HG03342 (cell line): ENCODE data around the gene TRIM65.
"Not testable (repeated sequence)": the region's sequence is repeated elsewhere in the genome, so short reads cannot be mapped to it uniquely, and the experiment has no call there.

Source experiments
- ATAC-seq: cut with Tn5 transposase; IDR thresholded peaks from one replicate; pipeline ENCODE4 v1.9.1; 2021; ENCODE audit warnings: mild to moderate bottlenecking, moderate library complexity; ENCODE audit not compliant: unreplicated experiment

Gene TRIM65

GRCh38 chr17:75854881-75855309 lies 41.9 kb downstream of the TRIM65 start:
- no peak for ATAC-seq

GRCh38 chr17:75854101-75854748 lies 42.5 kb downstream of the TRIM65 start:
- no peak for ATAC-seq

DNA sequence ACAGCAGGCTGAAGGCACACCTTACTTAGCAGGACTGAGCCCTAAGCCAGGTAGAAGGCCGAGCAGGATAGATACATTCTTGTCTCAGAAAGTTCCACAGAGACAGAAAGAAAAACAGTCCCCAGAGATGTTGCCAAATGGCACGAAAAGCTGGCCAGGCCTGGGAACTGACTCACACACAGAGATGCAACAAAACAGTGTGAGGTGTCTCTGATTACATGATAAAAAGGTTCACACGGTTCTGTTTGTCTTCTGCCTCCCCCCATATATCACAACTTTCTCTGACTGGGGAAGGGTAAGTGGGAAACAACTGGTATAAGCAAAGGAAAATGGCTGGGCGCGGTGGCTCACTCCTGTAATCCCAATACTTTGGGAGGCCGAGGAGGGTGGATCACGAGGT lies 43.3 kb downstream of the TRIM65 start:
- no peak for ATAC-seq

GRCh38 chr17:75851693-75851991 lies 45.1 kb downstream of the TRIM65 start:
- not testable (repeated sequence) for ATAC-seq

DNA sequence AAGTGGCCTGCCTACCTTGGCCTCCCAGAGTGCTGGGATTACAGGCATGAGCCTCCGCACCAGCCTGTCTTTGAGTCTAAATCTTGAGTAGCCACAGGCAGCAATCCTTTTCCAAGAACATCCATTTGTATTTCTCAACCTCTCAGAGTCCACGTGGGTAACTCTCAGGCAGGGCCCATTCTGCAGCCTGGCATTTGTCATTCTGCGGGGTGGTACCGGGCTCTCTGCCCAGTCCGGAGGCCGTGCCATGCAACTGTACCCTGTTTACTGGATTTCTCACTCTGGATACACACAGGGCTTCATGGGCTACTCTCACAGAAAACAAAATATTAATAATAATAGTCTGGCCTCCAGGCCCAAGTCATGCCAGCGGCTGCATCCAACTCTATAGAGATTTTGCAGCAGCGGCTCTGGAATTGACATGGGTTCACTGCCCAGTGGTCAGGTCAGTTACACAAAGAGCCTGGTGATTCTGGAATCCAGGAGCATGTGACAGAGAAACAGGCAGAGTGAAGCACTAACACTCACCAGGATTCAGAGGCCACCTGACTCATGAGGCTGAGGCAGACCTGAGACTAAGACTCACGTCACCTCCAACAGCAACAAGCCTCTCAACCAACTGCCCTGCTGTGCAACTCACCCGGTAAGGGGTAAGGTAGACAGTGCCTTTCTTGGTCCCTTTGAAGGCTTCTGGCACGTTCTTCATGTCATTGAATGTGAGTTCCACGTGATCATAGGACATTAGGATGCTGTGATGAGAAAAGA lies 45.6 kb downstream of the TRIM65 start:
- no peak for ATAC-seq

DNA sequence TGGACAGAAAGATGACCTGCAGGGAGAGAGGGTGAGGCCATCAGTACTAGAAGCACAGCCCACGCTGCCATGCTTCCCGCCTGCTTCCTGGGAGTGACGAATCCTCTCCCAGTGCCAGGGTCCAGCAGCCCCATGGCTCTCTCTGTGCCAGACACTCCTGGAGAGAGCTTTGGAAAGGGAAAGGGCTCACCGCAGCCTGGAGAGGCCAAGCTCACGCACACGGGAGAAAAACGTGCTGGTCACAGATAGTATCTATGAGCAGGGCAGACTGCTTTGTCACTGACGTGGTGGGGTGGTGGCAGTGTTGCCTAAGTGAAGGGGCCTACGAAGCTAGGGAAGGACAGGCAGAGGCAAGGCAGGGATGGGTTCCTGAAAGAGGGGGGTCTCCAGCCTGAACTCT lies 47.0 kb downstream of the TRIM65 start:
- no peak for ATAC-seq

GRCh38 chr17:75849279-75849646 lies 47.5 kb downstream of the TRIM65 start:
- ATAC-seq: no peak

- ATAC-seq: no peak
These were observed 48.0 kb downstream of the TRIM65 start for GRCh38 chr17:75848523-75849278.

GRCh38 chr17:75847614-75848522 lies 48.9 kb downstream of the TRIM65 start:
- no peak for ATAC-seq

DNA sequence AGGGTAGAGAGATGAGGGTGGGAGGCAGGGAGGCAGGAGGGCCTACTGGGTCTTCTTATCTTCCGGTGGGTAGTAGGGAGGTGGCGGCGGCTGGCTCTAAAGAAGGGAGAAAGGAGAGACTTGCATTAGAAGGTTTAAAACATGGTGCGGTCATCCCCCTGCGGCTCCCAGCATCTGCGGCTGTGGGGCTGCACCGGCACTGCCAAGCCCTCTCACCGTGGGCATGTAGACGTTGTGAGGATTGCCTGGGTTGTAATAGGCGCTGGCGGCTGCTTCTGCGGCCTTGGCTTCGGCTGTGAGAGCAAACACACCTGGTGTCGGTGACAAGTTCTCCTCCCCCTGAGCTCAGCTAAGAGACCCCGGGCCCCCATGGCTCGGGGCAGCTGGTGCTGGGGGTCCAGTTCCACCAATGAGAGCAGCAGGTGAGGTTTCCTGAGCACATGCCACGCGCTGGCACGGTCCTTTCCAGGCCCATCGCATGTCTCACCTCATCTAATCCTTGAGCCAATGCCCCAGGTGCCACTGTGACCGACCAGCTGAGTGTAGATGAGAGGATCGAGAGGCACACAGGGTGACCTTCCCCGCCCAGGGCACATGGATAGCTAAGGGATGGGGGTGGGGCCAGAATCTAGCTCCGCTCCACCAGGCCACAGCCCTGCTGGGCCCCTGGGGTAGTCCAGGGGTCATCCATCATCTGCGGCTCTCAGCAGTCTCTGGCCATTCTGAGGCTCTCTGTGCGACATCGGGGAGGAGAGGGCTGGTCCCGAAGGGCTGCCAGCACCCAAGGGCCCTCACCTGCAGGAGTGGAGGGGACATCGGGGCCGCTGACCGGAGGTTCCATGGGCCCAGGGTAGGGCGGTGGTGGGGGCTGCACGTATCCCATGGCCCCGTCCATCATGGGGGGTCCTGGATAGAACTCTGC lies 49.8 kb downstream of the TRIM65 start:
- no peak for ATAC-seq

DNA sequence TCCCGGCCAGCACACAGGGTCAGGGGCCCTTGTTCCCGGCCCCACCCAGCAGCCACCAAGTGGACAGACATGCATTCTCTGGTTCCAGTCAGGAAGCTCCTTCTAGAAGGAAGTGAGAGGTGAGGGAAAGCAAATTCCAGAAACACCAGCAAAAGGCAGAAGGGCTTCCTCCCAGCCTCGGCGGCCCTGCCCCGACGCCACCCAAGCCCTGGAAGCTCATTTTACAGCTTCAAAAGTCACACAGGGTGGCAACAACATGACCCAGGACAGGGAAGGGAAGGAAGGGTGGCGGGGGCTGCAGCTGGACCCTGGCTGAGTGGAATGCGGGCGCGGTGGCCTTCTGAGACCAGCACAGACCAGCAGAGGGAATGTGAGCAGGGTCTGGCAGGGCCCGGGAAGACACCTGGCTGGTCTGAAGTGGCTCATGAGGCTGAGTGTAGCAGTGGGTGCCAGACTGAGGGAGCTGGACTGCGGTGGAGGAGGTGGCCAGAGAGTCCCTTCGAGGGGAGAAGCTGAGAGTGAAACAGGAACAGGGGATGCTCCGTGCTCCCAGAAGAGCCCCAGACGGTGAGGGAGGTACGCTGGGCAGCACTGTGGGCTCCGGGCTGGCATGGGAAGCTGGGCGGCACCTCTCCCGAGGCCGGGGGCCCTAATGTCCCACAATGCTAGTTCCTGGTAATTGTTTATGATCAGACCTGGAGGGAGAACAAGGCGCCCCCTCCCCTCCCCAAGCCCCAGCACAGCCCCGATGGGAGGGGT lies 50.6 kb downstream of the TRIM65 start:
- ATAC-seq: no peak

GRCh38 chr17:75845058-75845711 lies 51.6 kb downstream of the TRIM65 start:
- ATAC-seq: peak; percentile 72

DNA sequence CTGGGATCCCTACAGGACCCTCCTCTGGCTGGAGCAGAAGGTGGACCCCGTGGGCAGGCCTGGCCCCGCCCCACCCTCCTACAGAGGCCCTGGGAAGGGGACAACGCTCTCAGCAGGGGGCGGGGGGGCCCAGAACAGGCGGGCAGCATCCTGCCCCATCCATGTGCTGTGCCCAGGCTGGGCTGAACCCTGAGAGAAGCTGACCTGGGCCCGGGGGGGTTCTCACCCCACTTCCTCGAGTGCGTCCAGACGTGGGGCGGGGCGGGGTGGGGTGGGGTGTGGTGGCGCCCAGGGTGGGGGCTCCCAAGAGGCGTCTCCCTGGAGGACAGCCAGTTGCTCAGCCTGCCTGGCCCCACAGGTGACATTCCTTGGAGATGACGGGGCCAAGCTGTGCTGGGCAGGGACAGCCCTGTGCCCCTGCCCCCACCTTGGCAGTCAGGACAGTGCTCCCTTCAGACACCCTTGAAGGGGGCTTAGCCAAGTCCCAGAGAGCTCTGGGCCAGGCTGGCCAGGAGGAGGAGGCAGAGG lies 52.2 kb downstream of the TRIM65 start:
- ATAC-seq: no peak

DNA sequence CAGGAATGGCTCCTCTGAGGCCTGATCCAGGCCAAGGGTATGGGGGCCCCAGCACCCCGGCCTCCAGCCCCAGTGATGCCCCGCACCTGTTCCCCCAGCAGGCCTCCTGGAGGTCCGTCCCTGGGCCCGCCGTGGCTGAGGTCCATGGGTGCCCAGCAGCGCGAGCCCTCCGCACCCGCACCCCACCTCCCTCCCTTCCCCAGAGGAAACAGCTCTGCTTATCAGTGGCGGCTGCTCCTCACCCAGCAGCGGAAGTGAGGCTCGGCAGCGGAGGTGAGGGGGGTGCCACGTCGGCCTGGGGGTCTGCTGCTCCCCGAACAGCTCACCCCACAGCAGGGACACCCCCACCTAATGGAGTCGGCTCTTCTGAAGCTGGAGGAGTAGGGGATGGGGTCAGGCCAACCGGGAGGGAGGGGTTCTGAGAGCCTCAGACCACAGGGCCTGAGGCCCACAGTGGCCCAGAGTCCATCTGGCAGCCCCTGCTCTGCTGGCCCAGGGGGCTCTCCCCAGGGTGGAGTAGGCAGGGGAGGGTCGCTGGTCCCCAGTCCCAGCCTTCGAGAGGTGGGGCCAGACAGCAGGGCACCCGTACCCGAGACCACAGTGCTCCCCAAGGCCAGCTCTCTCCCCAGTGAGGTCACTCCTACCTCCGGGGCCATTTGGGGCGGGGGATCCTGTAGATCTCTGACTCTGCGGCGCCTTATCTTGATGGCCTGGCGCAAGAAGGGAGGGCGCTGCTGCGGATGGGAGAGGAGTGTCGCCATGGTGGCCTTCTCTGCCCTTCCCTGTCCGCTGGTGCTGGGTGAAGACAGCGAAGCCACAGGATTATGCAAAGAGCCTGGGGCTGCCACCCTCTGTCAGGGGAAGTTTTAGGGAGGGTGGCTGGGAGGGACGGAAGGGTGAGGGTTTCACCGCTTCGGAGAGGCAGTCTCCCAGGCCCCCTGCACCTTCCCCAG lies 52.9 kb downstream of the TRIM65 start, which contains the start of gene UNC13D:
TSS of gene UNC13D (minus strand) at position 828 of the 953 bp plus-strand sequence. CDS start at position 761, 67 bp downstream.
- ATAC-seq: no peak

- no peak for ATAC-seq
These were observed 53.7 kb downstream of the TRIM65 start for GRCh38 chr17:75842963-75843576.

- ATAC-seq: no peak
These were observed 54.3 kb downstream of the TRIM65 start for GRCh38 chr17:75842411-75842810.

DNA sequence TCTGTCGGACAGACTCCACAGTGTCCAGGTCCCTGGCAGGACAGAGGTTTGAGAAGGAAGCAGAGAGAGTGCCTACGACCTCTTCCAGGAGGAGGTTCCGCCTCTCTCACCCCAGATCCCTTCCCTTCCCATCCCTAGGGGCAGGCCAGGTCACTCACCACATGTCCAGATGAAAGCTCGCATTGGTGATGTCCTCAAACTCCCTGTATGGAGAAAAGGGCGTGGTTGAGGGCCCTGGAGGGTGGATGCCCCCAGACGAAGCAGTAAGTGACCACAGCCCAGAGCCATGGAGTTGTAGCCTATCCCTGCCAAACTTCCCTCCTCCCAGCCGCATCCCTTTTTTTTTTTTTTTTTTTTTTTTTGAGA lies 56.0 kb downstream of the TRIM65 start:
- ATAC-seq: no peak
